UCSD-AML1 (cell line): ENCODE results near the gene HIBCH.
"Not testable (repeated sequence)": the region's sequence is repeated elsewhere in the genome, so short reads cannot be mapped to it uniquely, and the experiment has no call there.

Experiments used
- DNase-seq: peaks from one replicate; lab custom pipeline; 2025; ENCODE audit not compliant: unreplicated experiment; lab: John Stamatoyannopoulos, UW

Gene HIBCH, protein sequence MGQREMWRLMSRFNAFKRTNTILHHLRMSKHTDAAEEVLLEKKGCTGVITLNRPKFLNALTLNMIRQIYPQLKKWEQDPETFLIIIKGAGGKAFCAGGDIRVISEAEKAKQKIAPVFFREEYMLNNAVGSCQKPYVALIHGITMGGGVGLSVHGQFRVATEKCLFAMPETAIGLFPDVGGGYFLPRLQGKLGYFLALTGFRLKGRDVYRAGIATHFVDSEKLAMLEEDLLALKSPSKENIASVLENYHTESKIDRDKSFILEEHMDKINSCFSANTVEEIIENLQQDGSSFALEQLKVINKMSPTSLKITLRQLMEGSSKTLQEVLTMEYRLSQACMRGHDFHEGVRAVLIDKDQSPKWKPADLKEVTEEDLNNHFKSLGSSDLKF

DNA sequence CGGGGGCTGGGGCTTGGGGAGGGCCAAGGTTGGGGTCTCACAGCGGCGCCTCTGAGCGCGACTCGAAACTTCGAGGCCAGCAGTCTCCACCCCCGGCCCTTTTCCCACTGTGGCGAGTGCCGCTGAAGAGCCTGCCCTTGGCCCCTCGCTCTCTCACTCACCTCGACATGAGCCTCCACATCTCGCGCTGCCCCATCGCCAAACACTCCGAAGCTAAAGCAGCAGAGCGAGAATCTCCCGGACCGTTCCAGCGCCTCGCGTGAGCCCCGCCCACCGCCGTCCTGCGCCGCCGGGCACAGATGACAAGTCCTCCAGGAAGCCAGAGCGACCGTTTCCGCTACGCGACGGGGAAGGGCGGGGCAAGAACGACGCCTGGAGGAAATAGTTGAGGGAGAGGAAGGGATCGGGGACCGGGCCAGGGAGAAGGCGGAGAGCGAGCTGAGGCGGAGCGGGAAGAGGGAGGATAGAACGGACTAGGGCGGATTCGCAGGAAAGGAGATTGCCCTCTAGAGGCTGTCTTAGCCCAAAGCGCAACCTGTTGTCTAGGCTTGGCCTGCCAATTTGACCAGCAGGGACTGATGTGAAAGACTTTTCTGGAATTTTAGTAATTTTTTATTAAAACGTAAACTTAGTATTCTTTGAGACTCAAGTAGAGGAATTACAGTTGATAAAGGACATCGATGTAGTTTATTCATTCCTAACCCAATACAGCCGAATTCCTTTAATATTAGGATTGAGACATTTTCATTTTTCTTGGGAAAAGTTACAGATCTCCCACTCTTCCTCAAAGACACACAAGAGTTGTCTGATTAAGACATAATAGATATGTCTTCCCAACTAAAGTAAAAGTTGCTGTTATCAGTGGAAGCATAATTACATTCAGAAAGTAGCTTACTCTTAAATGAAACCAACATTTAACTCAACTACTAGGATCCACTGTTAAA lies at the start of gene HIBCH:
TSS of gene HIBCH (minus strand) at position 272 of the 944 bp plus-strand sequence. CDS start at position 196, 76 bp downstream.
- peak; percentile 99 for DNase-seq

DNA sequence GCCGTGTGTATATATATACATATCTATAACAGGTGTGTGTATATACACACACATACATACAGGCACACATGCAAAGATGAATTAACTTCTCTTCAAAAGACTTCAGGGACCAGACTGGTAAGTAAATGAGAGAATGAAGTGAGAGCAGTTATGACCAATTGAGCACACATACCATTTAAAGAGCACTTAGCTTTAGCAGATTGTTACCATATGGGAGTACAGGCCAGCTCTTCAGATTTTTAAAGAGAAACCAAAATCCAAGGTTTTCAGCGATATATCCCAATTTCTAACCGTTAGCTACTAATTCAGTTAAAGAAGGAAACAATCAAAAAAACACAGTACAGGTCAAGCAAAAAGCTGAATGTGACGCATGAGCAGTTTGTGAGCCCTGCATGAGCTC lies 47.5 kb upstream of the HIBCH start:
- DNase-seq, result no peak

DNA sequence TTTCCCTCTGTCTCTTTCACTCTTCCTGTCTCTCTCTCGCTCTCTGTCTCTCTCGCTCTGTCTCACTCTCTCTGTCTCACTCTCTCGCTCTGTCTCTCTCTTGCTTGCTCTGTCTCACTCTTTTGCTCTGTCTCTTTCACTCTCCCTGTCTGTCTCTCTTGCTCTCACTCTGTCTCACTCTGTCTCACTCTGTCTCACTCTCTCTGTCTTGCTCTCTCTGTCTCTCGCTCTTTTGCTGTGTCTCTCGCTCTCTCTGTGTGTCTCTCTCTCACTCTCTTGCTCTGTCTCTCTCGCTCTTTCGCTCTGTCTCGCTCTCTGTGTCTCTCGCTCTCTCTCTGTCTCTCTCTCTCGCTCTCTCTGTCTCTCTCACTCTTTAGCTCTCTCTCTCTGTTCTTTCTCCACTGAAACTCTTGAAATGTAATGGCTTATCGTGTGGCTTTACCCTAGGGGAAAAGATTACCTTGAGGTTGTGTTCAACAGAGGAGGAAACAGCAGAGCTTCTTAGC lies 46.7 kb upstream of the HIBCH start:
- DNase-seq, result no peak

DNA sequence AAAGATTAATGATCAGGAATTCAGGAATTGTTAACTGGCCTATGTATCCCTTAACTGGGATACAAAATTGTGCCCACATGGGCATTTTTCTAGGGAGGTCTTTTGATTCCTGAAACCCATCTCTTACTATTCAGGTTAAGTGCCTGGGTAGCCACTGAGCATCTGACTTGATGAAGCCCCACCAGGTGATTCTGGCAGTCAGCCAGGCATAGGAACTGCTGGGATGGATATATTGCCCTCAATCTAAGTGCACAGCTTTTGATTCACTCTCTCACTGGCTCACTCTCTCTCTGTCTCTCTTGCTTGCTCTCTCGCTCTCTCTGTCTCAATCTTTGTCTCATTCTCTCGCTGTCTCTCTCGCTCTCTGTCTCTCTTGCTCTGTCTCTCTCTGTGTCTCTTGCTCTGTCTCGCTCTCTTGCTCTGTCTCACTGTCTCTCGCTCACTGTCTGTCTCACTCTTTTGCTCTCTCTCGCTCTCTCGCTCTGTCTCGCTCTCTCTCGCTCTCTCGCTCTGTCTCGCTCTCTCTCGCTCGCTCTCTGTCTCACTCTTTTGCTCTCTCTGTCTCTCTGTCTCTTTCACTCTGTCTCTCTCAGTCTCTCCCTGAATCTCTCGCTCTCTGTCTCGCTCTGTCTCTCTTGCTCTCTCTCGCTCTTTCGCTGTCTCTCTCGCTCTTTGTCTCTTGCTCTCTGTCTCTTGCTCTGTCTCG lies 46.0 kb upstream of the HIBCH start:
- DNase-seq, result no peak

DNA sequence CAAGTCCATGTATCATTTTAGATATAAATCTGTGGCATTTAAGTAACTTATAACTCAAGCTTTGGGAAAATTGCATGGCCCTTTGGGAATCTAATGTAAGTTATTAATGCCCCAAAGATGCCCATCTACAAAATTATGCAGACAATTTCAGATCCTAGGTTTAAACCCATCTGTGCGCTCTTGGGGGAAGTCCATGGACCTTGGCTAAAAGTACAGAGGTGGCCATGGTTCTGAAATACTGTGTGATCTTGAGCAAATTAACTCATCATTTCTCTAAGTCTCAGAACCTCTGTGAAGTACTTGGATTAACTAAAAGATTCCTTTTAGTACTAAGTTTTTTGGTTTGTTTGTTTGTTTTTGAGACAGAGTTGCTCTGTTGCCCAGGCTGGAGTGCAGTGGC lies 43.3 kb upstream of the HIBCH start:
- no peak for DNase-seq

DNA sequence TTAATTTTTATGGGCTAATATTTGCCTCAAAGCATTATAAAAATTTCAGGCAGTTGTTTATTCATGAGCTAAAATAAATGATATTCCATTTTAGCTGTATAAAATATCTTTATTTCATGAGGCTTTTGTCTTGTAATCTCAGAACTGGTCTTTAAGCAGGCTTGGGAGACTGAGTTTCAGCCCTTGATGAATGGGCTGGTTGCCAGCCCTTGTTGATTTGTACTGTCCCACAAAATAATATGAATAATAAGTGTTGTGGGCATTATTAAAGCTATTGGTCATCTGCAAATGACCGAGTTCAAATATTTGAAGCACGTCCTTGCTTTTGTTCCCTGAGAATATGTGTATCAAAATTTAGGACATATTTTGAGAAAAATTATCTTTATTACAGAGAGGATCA lies 41.9 kb upstream of the HIBCH start:
- DNase-seq, result no peak

DNA sequence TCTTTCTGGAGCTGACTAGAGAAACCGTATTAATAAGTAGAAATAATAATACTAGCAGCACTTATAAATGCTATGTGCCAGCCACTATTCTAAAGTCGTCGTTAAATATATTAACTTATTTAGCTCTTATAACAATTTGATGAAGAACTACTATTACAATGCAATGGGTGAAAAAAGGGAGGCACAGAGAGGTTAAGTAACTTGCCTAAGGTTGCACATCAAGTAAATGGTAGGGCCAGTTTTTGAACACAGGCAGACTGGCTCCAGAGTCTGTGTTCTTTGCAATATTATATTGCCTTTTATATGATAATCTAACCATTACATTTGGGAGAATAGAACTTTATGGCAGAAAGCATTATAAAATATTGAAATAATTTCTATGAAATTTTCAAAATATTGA lies 41.3 kb upstream of the HIBCH start:
- no peak for DNase-seq

DNA sequence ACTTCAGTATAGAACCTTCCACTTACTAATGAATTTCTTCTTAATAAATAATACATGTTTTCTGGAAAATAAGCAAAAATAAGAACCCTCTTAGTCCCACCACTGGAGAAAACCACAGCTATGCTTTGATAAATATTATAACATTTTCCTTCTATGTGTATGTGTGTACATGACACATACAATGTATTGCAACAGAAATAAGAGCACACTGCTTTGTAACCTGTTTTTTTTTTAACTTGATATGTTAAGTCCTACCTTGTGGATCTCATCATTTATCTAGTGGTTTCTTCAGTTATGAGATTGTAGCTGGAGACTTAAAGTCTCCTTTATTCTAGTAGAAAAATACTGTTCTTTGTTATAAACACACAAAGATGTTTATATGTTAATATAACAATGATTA lies 40.9 kb upstream of the HIBCH start:
- DNase-seq, result no peak

DNA sequence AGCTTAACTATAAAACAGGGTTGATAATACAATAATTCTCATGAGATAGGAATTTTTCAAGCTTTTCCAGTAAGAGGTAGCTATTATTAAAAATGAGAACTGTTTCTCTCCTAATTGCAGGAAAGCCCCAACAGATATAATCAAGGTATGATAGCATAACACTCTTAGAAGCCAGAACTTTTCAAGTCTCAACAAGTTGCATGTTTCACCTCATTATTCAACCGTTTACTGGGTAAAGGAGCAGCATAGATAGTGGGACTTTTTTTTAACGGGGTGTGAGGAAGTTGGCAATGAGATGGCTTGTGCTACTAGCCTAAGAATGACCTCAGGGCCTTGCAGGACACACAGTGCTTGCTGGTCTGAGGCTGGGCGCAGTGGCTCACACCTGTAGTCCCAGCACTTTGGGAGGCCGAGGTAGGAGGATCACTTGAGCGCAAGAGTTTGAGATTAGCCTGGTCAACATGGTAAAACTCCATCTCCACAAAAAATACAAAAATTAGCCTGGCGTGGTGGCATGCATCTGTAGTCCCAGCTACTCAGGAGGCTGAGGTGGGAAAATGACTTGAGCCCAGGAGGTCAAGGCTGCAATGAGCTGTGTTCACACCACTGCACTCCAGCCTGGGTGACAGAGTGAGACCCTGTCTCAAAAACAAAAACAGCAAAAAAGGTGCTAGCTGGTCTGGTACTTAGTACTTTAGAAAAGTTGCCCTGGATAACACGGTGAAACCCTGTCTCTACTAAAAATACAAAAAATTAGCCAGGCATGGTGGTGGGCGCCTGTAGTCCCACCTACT lies 39.2 kb upstream of the HIBCH start:
- not testable (repeated sequence) for DNase-seq

DNA sequence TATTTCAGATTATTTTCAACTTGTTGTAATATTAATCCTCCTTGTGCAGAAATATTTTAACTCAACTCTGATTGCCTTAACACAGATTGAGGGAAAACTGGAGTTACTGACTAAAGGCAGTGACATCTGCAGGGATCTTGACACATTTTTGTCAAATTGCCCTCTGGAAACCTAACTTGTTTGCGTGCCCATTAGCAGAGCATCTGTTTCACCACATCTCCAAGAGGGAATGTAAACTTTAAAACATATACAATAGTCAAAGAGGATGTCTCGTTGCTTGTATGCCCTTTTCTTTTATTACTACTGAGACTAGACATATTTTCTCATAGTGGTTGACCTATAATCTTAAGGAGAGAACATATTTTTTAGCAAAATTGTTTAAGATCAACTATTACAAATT lies 38.0 kb upstream of the HIBCH start:
- DNase-seq, result no peak

DNA sequence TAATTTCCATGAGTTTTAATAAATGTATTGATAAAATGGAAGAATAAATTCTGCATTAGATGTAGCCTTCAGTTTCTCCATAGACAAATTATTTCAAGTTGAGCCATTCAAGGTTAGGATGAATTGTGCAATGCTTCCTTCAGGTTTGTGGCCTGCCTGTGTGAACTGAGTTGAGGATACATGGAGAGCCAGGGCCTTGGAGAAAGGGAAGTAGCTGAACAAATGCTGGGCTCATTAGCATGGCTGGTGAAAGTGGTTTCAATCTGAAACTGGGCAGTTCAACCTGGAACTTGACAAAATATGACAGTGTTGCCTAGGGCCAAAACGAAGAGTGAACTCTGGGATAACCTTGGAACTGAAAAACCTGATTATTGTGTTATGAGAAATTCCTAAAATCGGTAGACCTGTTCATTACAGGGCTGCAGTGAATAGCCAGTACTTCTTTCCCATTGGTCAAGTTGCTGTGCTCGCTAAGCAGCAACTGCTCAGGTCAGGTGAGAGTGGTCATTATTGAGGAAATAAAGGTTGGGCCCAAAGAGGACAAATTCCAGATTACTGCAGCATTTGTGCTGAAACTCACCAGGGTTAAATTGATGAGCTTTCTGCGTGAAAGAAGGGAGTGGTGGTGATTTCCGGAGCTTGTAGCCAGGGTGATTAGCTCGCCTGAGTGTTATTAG lies 36.5 kb upstream of the HIBCH start:
- peak; percentile 28 for DNase-seq

DNA sequence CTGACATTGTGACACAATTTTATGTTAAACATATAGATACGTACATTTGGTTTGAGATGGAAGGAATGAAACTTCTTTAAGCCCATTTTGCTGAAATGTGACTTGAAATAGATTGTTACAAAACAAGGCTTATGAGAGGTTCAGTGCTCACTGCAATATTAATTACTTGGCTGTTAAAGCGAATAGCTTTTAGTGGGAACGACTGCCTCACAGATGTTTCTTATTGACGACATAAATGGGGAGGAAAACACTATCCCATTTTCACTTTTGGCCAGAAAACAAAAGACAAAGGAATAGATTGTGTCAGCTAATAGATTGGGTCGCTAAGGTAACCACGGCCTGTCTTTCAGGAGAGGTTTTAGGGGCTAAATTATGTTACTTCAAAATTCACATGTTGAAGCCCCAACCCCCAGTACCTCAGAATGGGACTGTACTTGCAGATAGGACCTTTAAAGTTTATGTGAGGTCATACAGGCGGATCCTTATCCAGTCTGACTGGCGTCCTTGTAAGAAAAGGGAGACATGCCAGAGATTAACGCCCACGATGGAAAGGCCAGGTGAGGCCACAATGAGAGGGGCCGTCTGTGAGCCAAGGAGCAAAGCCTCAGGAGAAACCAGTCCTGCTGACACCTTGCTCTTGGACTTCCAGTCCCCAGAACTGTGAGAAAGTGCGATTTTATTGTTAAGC lies 34.5 kb upstream of the HIBCH start:
- DNase-seq, result no peak

DNA sequence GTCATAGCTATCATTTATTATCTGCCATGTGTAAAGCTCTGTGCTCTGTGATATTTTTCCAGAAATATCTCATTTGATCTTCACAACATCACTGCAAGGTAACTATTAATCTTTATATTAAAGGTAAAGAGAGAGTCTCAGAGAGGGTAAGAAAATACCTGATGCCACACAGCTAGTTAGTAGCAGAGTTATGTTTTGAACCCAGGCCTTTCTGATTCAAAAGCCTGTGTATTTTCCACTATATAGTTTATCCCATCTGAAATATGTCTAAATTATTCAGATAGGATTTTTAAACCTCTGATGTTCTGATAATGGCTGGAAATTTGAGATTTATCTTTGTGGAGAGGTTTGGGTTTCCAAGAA lies 33.9 kb upstream of the HIBCH start:
- DNase-seq, result no peak

DNA sequence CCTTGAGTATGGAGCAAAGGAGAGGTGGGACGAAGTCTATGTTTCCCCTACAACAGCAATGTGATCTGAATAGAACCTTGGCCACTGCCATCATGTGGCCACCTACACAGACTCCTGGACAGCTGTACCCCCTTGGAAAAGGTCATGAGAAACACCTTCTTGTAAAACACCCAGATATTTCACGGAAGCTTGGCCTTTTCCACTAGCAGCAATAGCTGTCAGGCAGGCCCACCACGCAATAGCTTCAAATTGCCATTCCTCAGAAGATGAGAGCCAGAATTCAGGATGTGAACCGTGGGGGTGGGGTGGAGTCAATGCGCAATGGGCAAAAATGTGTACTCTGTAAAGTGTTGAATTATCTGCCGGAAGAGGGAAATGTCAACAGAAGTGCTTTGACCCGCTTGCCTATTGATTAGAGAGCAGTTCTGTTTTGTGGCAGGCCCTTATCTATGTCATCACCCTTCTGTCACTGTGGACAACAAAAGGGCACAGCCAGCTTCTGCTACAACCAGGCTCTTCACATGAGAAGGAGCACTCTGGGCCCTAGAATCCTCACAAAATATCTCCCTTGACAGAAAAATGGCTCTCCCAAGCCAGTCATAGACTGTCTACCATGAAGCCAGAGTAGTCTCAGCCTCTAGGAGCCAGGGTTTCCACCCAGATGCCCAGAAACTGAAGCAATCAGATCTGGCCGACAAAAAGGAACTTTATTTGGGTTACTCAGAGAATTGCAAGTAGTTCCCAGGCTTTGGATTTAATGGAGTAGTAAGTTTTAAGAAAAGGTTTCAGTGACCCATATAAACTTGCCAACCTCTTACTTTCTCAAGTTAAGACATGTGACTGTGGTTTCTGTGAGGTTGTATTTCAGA lies 33.3 kb upstream of the HIBCH start:
- peak; percentile 55 for DNase-seq

DNA sequence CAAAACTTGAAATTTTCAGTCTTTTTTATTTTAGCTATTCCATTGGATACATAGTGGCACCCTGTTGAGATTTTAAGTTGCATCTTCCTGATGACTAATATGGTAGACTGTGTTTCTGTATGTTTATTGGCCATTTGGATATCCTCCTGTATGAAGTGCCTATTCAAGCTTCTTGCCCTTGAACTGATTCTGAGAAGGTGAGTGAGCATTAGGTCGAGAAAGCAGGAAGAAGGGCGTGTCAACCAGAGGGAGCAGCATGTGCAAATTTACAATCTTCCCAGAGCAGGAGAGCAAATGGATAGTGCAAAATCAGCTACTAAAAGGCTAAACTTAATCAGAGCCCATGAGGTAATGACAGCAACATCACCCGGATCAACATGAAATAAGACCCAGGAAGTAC lies 32.3 kb upstream of the HIBCH start:
- no peak for DNase-seq

DNA sequence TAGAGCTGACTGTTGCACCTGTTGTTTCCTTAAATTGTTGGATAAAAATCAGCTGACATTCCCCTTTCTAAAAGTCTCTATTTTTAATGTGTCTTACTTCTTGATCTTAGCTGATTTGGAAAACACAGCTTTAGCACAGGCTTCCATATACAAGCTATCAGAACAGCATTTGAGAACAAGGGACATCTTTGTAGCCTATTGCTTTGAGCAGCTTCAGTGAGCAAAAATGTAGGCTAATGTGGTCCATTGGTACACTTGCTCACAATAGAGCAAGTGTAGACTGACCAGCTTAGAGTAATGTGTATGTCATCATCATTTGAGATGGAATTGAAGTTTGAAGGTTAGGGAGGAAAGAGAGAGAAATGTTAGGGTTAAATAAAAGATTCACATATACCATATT lies 30.7 kb upstream of the HIBCH start:
- no peak for DNase-seq

DNA sequence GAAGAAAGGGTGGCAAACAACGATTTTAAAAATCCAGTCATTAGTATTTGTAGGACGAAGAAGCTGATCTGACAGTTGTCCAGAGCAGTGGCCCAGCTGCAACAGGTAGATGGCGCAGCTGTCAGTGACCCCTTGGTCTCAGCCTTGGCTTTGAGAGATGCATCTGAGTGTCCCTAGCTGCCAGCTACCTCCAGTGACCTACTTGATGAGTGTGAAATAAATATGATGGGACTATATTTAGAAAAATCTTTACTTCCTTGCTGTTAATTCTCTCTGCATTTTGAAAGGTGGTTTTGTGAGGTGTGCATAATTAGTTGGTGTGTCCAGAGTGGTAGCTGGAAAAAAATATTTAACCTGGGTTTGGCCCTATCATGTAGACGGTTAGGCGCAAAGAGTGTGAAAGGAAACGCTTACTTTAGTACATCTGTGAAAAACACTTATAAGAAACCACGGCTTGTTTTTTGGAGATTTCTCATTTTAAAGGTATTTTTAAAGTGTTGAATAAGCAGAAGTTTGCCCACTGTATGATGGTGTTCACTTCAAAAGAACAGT lies 24.7 kb upstream of the HIBCH start:
- no peak for DNase-seq
